NOMO-1 treated with DMSO at 0.1 percent for 48 hours (cell line): ENCODE data around the gene ZNF576.
"Not testable (repeated sequence)": the region's sequence is repeated elsewhere in the genome, so short reads cannot be mapped to it uniquely, and the experiment has no call there.

Source experiments
- DNase-seq: peaks from one replicate; lab custom pipeline; 2025; ENCODE audit not compliant: unreplicated experiment; lab: John Stamatoyannopoulos, UW

ZNF576 gene

DNA sequence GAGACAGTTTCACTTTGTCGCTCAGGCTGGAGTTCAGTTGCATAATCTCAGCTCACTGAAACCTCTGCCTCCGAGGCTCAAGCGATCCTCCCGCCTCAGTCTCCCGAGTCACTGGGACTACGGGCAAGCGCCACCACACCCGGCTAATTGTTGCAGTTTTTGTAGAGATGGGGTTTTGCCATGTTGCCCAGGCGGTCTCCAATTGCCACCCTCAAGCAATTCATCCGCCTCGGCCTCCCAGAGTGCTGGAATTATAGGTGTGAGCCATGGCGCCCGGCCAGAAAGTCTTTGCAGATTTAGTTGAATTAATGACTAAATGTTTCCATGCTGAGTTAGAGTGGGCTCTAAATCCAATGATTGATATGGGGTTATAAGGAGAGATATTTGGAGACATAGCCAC, 47.8 kb downstream of the ZNF576 start:
- no peak for DNase-seq

DNA sequence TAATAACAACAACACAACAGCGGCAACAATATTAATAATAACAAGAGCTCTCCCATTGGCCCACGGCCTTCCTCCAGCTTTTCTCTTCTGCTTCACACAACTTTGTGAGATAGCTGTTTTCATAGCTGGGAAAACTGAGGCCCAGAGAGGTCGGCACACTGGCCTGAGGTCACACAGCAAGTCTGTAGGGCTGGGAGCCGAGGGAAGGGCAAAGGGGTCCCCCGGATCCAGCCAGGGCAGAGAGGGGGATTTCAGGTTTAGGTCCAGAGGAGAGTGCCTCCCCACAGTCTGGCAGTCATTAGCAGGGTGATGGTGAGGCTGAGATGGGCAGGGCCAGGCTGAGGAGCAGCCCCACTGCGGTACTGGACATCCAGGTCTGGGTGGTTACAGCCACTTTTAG, 52.2 kb downstream of the ZNF576 start:
- no peak for DNase-seq

- no peak for DNase-seq
Measured at GRCh38 chr19:43649514-43649913, 53.1 kb downstream of the ZNF576 start.

DNA sequence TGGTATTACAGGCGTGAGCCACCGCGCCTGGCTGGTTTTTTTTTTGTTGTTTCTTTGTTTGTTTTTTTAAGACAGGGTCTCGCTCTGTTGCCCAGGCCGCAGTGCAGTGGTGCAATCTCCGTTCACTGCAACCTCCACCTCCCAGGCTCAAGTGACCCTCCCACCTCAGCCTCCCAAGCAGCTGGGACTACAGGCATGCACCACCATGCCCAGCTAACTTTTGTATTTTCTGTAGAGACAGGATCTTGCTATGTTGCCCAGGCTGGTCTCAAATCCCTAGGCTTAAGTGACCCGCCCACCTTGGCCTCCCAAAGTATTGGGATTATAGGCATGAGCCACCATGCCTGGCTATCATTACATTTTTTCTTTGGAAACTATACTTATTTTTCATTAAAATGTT, 53.9 kb downstream of the ZNF576 start:
- not testable (repeated sequence) for DNase-seq
